HFFc6 (cell line): ENCODE data around the gene TBC1D23. TPM values are rescaled to one million over a fixed set of nuclear protein-coding genes. Genes with fewer than 3 reads are reported as not detected.

Experiments used
- DNase-seq: peaks from one replicate; pipeline ENCODE4 v3.0.0-alpha.2; 2018
- H3K27ac Mint-ChIP-seq: 2 replicates; pipeline ENCODE4 v1.8.0; 2020; ENCODE audit warnings: mild to moderate bottlenecking, mixed read lengths
- H3K27me3 Mint-ChIP-seq: 2 replicates; pipeline ENCODE4 v1.8.0; 2021; ENCODE audit warnings: mild to moderate bottlenecking, moderate library complexity, mixed read lengths; ENCODE audit not compliant: insufficient read depth
- H3K36me3 Mint-ChIP-seq: 2 replicates; pipeline ENCODE4 v1.8.0; 2021; ENCODE audit warnings: low read depth, mixed read lengths
- H3K4me1 Mint-ChIP-seq: 2 replicates; pipeline ENCODE4 v1.8.0; 2020; ENCODE audit warnings: low read depth, mixed read lengths
- H3K4me3 Mint-ChIP-seq: 2 replicates; pipeline ENCODE4 v1.8.0; 2020; ENCODE audit warnings: mild to moderate bottlenecking, moderate library complexity, mixed read lengths
- H3K9me3 Mint-ChIP-seq: 2 replicates; pipeline ENCODE4 v1.8.0; 2020; ENCODE audit warnings: mild to moderate bottlenecking, mixed read lengths
- CTCF ChIP-seq: fragments of 200-600 bp; sonication (generic); IDR thresholded peaks from 2 replicates; pipeline ENCODE4 v1.5.0; 2021; ENCODE audit warnings: antibody characterized with exemption, mild to moderate bottlenecking
- total RNA-seq, 6 experiments: library from RNA; stranded (reverse); fragmentation: NEBNext Ultra II Directional; extraction: Animal tissue kit (Norgen Biotek cat#: 25700); gene quantifications; 2 replicates in 1 of 6; 3 replicates in 5 of 6; pipeline ENCODE4 v1.2.3, GENCODE V29; 2021

The TBC1D23 gene
- total RNA-seq, 6 experiments from 2014 or later = 62.1 to 76.5 (median 72.9) TPM

- Mint-ChIP-seq H3K9me3 (no peaks in the 10 kb centered on the region), H3K4me3 (no peak overlapping the region), H3K36me3 (peaks cover 41% of the 10 kb centered on the region), H3K27ac (peak overlapping the region; percentile 66), H3K4me1 (peaks cover 18% of the 10 kb centered on the region), H3K27me3 (no peaks in the 10 kb centered on the region)
- peak; percentile 37 for DNase-seq
- no peak for TF ChIP-seq CTCF
Observed at GRCh38 chr3:100297784-100298183, 37.0 kb downstream of the TBC1D23 start.

GRCh38 chr3:100299016-100299415 lies 38.2 kb downstream of the TBC1D23 start:
- H3K4me3 Mint-ChIP-seq = no peak overlapping the region
- no peak overlapping the region for H3K27ac Mint-ChIP-seq
- no peak for TF ChIP-seq CTCF
- H3K4me1 Mint-ChIP-seq = peaks cover 18% of the 10 kb centered on the region
- H3K9me3 Mint-ChIP-seq = no peaks in the 10 kb centered on the region
- no peak for DNase-seq
- peaks cover 41% of the 10 kb centered on the region for H3K36me3 Mint-ChIP-seq
- H3K27me3 Mint-ChIP-seq = no peaks in the 10 kb centered on the region

- peaks cover 23% of the 10 kb centered on the region for H3K36me3 Mint-ChIP-seq
- no peak overlapping the region for H3K4me3 Mint-ChIP-seq
- H3K27me3 Mint-ChIP-seq = no peaks in the 10 kb centered on the region
- H3K9me3 Mint-ChIP-seq = no peaks in the 10 kb centered on the region
- TF ChIP-seq CTCF = no peak
- H3K27ac Mint-ChIP-seq = peak overlapping the region; percentile 19; the same call in 1 of the 2 replicates
- H3K4me1 Mint-ChIP-seq = peaks cover 20% of the 10 kb centered on the region
- DNase-seq = no peak
Observed at GRCh38 chr3:100306695-100307094, 45.9 kb downstream of the TBC1D23 start.

GRCh38 chr3:100310355-100310965 lies 49.7 kb downstream of the TBC1D23 start:
- TF ChIP-seq CTCF = no peak
- DNase-seq = no peak
- Mint-ChIP-seq H3K9me3 (no peaks in the 10 kb centered on the region), H3K27me3 (no peaks in the 10 kb centered on the region), H3K4me1 (peaks cover 23% of the 10 kb centered on the region), H3K27ac (peak overlapping the region; percentile 15; the same call in 1 of the 2 replicates), H3K36me3 (peaks cover 20% of the 10 kb centered on the region), H3K4me3 (no peak overlapping the region)

- peaks cover 19% of the 10 kb centered on the region for H3K36me3 Mint-ChIP-seq
- no peaks in the 10 kb centered on the region for H3K27me3 Mint-ChIP-seq
- H3K9me3 Mint-ChIP-seq = no peaks in the 10 kb centered on the region
- H3K4me1 Mint-ChIP-seq = peaks cover 23% of the 10 kb centered on the region
- H3K4me3 Mint-ChIP-seq = no peak overlapping the region
- no peak overlapping the region; the same call in 1 of the 2 replicates for H3K27ac Mint-ChIP-seq
- DNase-seq = no peak
- TF ChIP-seq CTCF = no peak
Observed at GRCh38 chr3:100311011-100311410, 50.2 kb downstream of the TBC1D23 start.
